KMS-11 (cell line): ENCODE results near the gene SRBD1.

Source experiments
- H2AFZ ChIP-seq: fragments of 200-600 bp; sonication (generic); 2 replicates; pipeline ENCODE4 v1.6.1; 2016; ENCODE audit warnings: antibody characterized with exemption, mixed run types, low read depth
- H3K27ac ChIP-seq: fragments of 200-600 bp; sonication (generic); 2 replicates; pipeline ENCODE4 v1.6.1; 2016; ENCODE audit warnings: mild to moderate bottlenecking, mixed run types
- H3K27me3 ChIP-seq: fragments of 200-600 bp; sonication (generic); 2 replicates; pipeline ENCODE4 v1.6.1; 2017; ENCODE audit warnings: mild to moderate bottlenecking, low read depth, mixed run types, moderate library complexity; ENCODE audit not compliant: insufficient read depth
- H3K36me3 ChIP-seq: fragments of 200-600 bp; sonication (generic); 2 replicates; pipeline ENCODE4 v1.6.1; 2017; ENCODE audit warnings: mild to moderate bottlenecking, mixed run types; ENCODE audit not compliant: insufficient read depth
- H3K4me1 ChIP-seq: fragments of 200-600 bp; sonication (generic); 2 replicates; pipeline ENCODE4 v1.6.1; 2016; ENCODE audit warnings: mild to moderate bottlenecking, low read depth, mixed run types; ENCODE audit not compliant: poor library complexity, severe bottlenecking
- H3K4me2 ChIP-seq: fragments of 200-600 bp; sonication (generic); 2 replicates; pipeline ENCODE4 v1.7.0; 2016; ENCODE audit warnings: mild to moderate bottlenecking, mixed run types
- H3K4me3 ChIP-seq: fragments of 200-600 bp; sonication (generic); IDR thresholded peaks from 2 replicates; pipeline ENCODE4 v1.6.1; 2017; ENCODE audit warnings: low read depth, low read length, mixed read lengths; ENCODE audit not compliant: insufficient read depth
- H3K79me2 ChIP-seq: fragments of 200-600 bp; sonication (generic); 2 replicates; pipeline ENCODE4 v1.6.1; 2016; ENCODE audit warnings: low read depth, mixed run types; ENCODE audit not compliant: insufficient read depth
- H3K9ac ChIP-seq: fragments of 200-600 bp; sonication (generic); 2 replicates; pipeline ENCODE4 v1.6.1; 2016; ENCODE audit warnings: mild to moderate bottlenecking, mixed run types
- H4K20me1 ChIP-seq: fragments of 200-600 bp; sonication (generic); 2 replicates; pipeline ENCODE4 v1.6.1; 2016; ENCODE audit warnings: mild to moderate bottlenecking, mixed run types; ENCODE audit not compliant: insufficient read depth
- CTCF ChIP-seq: fragments of 200-600 bp; sonication (generic); conservative IDR thresholded peaks from 2 replicates; pipeline ENCODE4 v1.6.1; 2017; ENCODE audit warnings: low read depth, mild to moderate bottlenecking, antibody characterized with exemption, low read length, moderate library complexity, mixed read lengths

The SRBD1 gene

GRCh38 chr2:45612731-45613130 lies 1.7 kb upstream of the SRBD1 start:
- Histone ChIP-seq H3K4me1 (peaks cover 33% of the 10 kb centered on the region), H3K4me3 (no peak overlapping the region), H3K79me2 (peaks cover 27% of the 10 kb centered on the region), H2AFZ (no peak overlapping the region), H3K36me3 (no peaks in the 10 kb centered on the region), H3K4me2 (no peak overlapping the region), H3K27me3 (no peaks in the 10 kb centered on the region), H4K20me1 (no peaks in the 10 kb centered on the region), H3K9ac (no peak overlapping the region), H3K27ac (no peak overlapping the region)
- no peak for TF ChIP-seq CTCF

- Histone ChIP-seq H4K20me1 (no peaks in the 10 kb centered on the region), H3K27ac (no peak overlapping the region), H3K4me2 (peak overlapping the region; percentile 89; the same call in 1 of the 2 replicates), H3K4me1 (peaks cover 29% of the 10 kb centered on the region), H3K36me3 (no peaks in the 10 kb centered on the region), H3K9ac (no peak overlapping the region), H3K4me3 (no peak overlapping the region), H3K27me3 (no peaks in the 10 kb centered on the region), H3K79me2 (peaks cover 30% of the 10 kb centered on the region), H2AFZ (peak overlapping the region; percentile 83; the same call in 1 of the 2 replicates)
- no peak for TF ChIP-seq CTCF
Observed at GRCh38 chr2:45612285-45612684, 1.2 kb upstream of the SRBD1 start.

- no peaks in the 10 kb centered on the region for H3K36me3 ChIP-seq
- peaks cover 16% of the 10 kb centered on the region for H3K4me1 ChIP-seq
- H2AFZ ChIP-seq = peak overlapping the region; percentile 83
- peak overlapping the region; percentile 59 for H3K4me2 ChIP-seq
- H3K27ac ChIP-seq = peak overlapping the region; percentile 94
- peaks cover 44% of the 10 kb centered on the region for H3K79me2 ChIP-seq
- no peaks in the 10 kb centered on the region for H4K20me1 ChIP-seq
- peak overlapping the region; percentile 95 for H3K4me3 ChIP-seq
- no peaks in the 10 kb centered on the region for H3K27me3 ChIP-seq
- TF ChIP-seq CTCF = no peak
- peak overlapping the region; percentile 95 for H3K9ac ChIP-seq
Observed at GRCh38 chr2:45610281-45611019, 617 bp downstream of the SRBD1 start.

- H4K20me1 ChIP-seq = no peaks in the 10 kb centered on the region
- H3K4me2 ChIP-seq = no peak overlapping the region
- no peak overlapping the region for H2AFZ ChIP-seq
- no peak overlapping the region for H3K9ac ChIP-seq
- H3K27me3 ChIP-seq = no peaks in the 10 kb centered on the region
- no peak overlapping the region for H3K4me3 ChIP-seq
- H3K4me1 ChIP-seq = peaks cover 16% of the 10 kb centered on the region
- H3K27ac ChIP-seq = no peak overlapping the region
- peaks cover 44% of the 10 kb centered on the region for H3K79me2 ChIP-seq
- TF ChIP-seq CTCF = no peak
- H3K36me3 ChIP-seq = no peaks in the 10 kb centered on the region
Observed at GRCh38 chr2:45607701-45608100, 3.4 kb downstream of the SRBD1 start.
